Activated naive CD8-positive, alpha-beta T cell treated with anti-CD3 and anti-CD28 coated beads, Interleukin-2, amount 50 U/mL, for 24 hours (primary cell): Measurements from ENCODE around the gene GMEB2.
A peak's percentile ranks its signal among the peaks of the same experiment; 100 is the strongest.
"Not testable (repeated sequence)": the region's sequence is repeated elsewhere in the genome, so short reads cannot be mapped to it uniquely, and the experiment has no call there.

ENCODE experiments used
- ATAC-seq: fragments of 150-1000 bp; cut with Tn5 transposase; one replicate; pipeline ENCODE4 v1.10.0; 2021
- DNase-seq: peaks from one replicate; pipeline ENCODE4 v3.0.0; 2021
- H3K27ac Mint-ChIP-seq: one replicate; pipeline ENCODE4 v1.8.0; 2021; ENCODE audit warnings: mild to moderate bottlenecking, mixed read lengths
- H3K27me3 Mint-ChIP-seq: one replicate; pipeline ENCODE4 v1.8.0; 2021; ENCODE audit warnings: mixed read lengths
- H3K36me3 Mint-ChIP-seq: one replicate; pipeline ENCODE4 v1.8.0; 2021; ENCODE audit warnings: low read depth, mixed read lengths
- H3K4me1 Mint-ChIP-seq: one replicate; pipeline ENCODE4 v1.8.0; 2021; ENCODE audit warnings: mixed read lengths
- H3K4me3 Mint-ChIP-seq: one replicate; pipeline ENCODE4 v1.8.0; 2021; ENCODE audit warnings: mild to moderate bottlenecking, moderate library complexity, mixed read lengths
- H3K9me3 Mint-ChIP-seq: one replicate; pipeline ENCODE4 v1.8.0; 2021; ENCODE audit warnings: mixed read lengths

GMEB2 gene

GRCh38 chr20:63626424-63627128, at the start of gene GMEB2:
GMEB2 (minus strand) TSS chr20:63627101; CDS start chr20:63619397, 7,704 bp downstream.
- peak; percentile 78 for DNase-seq
- Mint-ChIP-seq H3K27me3 (no peaks in the 10 kb centered on the region), H3K9me3 (no peaks in the 10 kb centered on the region), H3K36me3 (peaks cover 16% of the 10 kb centered on the region), H3K4me3 (peak within 1 kb of the TSS; percentile 92), H3K4me1 (peaks cover 39% of the 10 kb centered on the region), H3K27ac (peak within 1 kb of the TSS; percentile 97)
- peak; percentile 52 for ATAC-seq

- DNase-seq (no peak), ATAC-seq (no peak)
- Mint-ChIP-seq H3K36me3 (peaks cover 13% of the 10 kb centered on the region), H3K27ac (no peak overlapping the region), H3K4me3 (no peak overlapping the region), H3K27me3 (no peaks in the 10 kb centered on the region), H3K4me1 (no peaks in the 10 kb centered on the region), H3K9me3 (no peaks in the 10 kb centered on the region)
Observed at GRCh38 chr20:63675681-63676368, 48.9 kb upstream of the GMEB2 start.

- Mint-ChIP-seq H3K4me3 (no peak overlapping the region), H3K9me3 (no peaks in the 10 kb centered on the region), H3K36me3 (peaks cover 21% of the 10 kb centered on the region), H3K27me3 (no peaks in the 10 kb centered on the region), H3K27ac (no peak overlapping the region), H3K4me1 (no peaks in the 10 kb centered on the region)
- peak; percentile 20 for ATAC-seq
- no peak for DNase-seq
Observed at GRCh38 chr20:63673951-63674350, 47.0 kb upstream of the GMEB2 start.

- no peak for DNase-seq
- H3K27me3 Mint-ChIP-seq: no peaks in the 10 kb centered on the region
- ATAC-seq: no peak
- H3K9me3 Mint-ChIP-seq: no peaks in the 10 kb centered on the region
- no peak overlapping the region for H3K27ac Mint-ChIP-seq
- H3K4me1 Mint-ChIP-seq: no peaks in the 10 kb centered on the region
- H3K4me3 Mint-ChIP-seq: no peak overlapping the region
- H3K36me3 Mint-ChIP-seq: peaks cover 20% of the 10 kb centered on the region
Observed at GRCh38 chr20:63672666-63673065, 45.8 kb upstream of the GMEB2 start.

- H3K9me3 Mint-ChIP-seq, H3K4me3 Mint-ChIP-seq, H3K27me3 Mint-ChIP-seq, H3K27ac Mint-ChIP-seq, DNase-seq, ATAC-seq, H3K4me1 Mint-ChIP-seq: not testable (repeated sequence)
- peaks cover 17% of the 10 kb centered on the region for H3K36me3 Mint-ChIP-seq
Observed at GRCh38 chr20:63671695-63672094, 44.8 kb upstream of the GMEB2 start.

GRCh38 chr20:63668351-63668750, 41.5 kb upstream of the GMEB2 start:
- Mint-ChIP-seq H3K4me3 (no peak overlapping the region), H3K36me3 (peaks cover 20% of the 10 kb centered on the region), H3K27me3 (no peaks in the 10 kb centered on the region), H3K27ac (no peak overlapping the region), H3K9me3 (no peaks in the 10 kb centered on the region), H3K4me1 (no peaks in the 10 kb centered on the region)
- no peak for ATAC-seq
- DNase-seq: no peak

- no peak for ATAC-seq
- no peak for DNase-seq
- H3K9me3 Mint-ChIP-seq: no peaks in the 10 kb centered on the region
- no peaks in the 10 kb centered on the region for H3K27me3 Mint-ChIP-seq
- H3K4me3 Mint-ChIP-seq: no peak overlapping the region
- H3K27ac Mint-ChIP-seq: no peak overlapping the region
- H3K4me1 Mint-ChIP-seq: no peaks in the 10 kb centered on the region
- H3K36me3 Mint-ChIP-seq: peaks cover 20% of the 10 kb centered on the region
Observed at GRCh38 chr20:63667858-63668257, 41.0 kb upstream of the GMEB2 start.

- Mint-ChIP-seq H3K4me3 (no peak overlapping the region), H3K27me3 (no peaks in the 10 kb centered on the region), H3K4me1 (no peaks in the 10 kb centered on the region), H3K36me3 (peaks cover 20% of the 10 kb centered on the region), H3K27ac (no peak overlapping the region), H3K9me3 (no peaks in the 10 kb centered on the region)
- DNase-seq (no peak), ATAC-seq (no peak)
Observed at GRCh38 chr20:63665708-63666107, 38.8 kb upstream of the GMEB2 start.

GRCh38 chr20:63664861-63665594, 38.1 kb upstream of the GMEB2 start:
- Mint-ChIP-seq H3K9me3 (no peaks in the 10 kb centered on the region), H3K27me3 (no peaks in the 10 kb centered on the region), H3K4me3 (no peak overlapping the region), H3K27ac (no peak overlapping the region), H3K4me1 (no peaks in the 10 kb centered on the region), H3K36me3 (peaks cover 23% of the 10 kb centered on the region)
- DNase-seq (no peak), ATAC-seq (no peak)

GRCh38 chr20:63664143-63664851, 37.4 kb upstream of the GMEB2 start:
- no peak for ATAC-seq
- H3K4me3 Mint-ChIP-seq: no peak overlapping the region
- H3K36me3 Mint-ChIP-seq: peaks cover 25% of the 10 kb centered on the region
- H3K27me3 Mint-ChIP-seq: no peaks in the 10 kb centered on the region
- no peak overlapping the region for H3K27ac Mint-ChIP-seq
- no peak for DNase-seq
- no peaks in the 10 kb centered on the region for H3K9me3 Mint-ChIP-seq
- H3K4me1 Mint-ChIP-seq: peaks cover 6% of the 10 kb centered on the region

GRCh38 chr20:63663332-63664066, 36.6 kb upstream of the GMEB2 start:
- Mint-ChIP-seq H3K27me3 (no peaks in the 10 kb centered on the region), H3K4me1 (peaks cover 14% of the 10 kb centered on the region), H3K36me3 (peaks cover 21% of the 10 kb centered on the region), H3K27ac (no peak overlapping the region), H3K9me3 (no peaks in the 10 kb centered on the region), H3K4me3 (no peak overlapping the region)
- ATAC-seq (no peak), DNase-seq (no peak)

GRCh38 chr20:63662813-63663189, 35.9 kb upstream of the GMEB2 start:
- H3K27me3 Mint-ChIP-seq: no peaks in the 10 kb centered on the region
- ATAC-seq: no peak
- no peak overlapping the region for H3K4me3 Mint-ChIP-seq
- H3K27ac Mint-ChIP-seq: no peak overlapping the region
- peaks cover 18% of the 10 kb centered on the region for H3K4me1 Mint-ChIP-seq
- DNase-seq: no peak
- H3K9me3 Mint-ChIP-seq: no peaks in the 10 kb centered on the region
- peaks cover 16% of the 10 kb centered on the region for H3K36me3 Mint-ChIP-seq

- Mint-ChIP-seq H3K27me3 (no peaks in the 10 kb centered on the region), H3K4me3 (no peak overlapping the region), H3K36me3 (peaks cover 16% of the 10 kb centered on the region), H3K4me1 (peaks cover 18% of the 10 kb centered on the region), H3K9me3 (no peaks in the 10 kb centered on the region), H3K27ac (no peak overlapping the region)
- ATAC-seq: no peak
- DNase-seq: no peak
Observed at GRCh38 chr20:63661959-63662812, 35.3 kb upstream of the GMEB2 start.
